LNCAP (cell line): ENCODE results near the gene TMEM129.

ENCODE experiments used
- CTCF ChIP-seq: fragments of 450-650 bp; IDR thresholded peaks from 2 replicates; pipeline ENCODE4 v1.5.1; 2017; ENCODE audit warnings: mild to moderate bottlenecking

The TMEM129 gene

GRCh38 chr4:1678244-1678643, 42.9 kb downstream of the TMEM129 start:
- no peak for TF ChIP-seq CTCF

- TF ChIP-seq CTCF = no peak
Measured at GRCh38 chr4:1676605-1677525, 44.3 kb downstream of the TMEM129 start.

GRCh38 chr4:1675802-1676137, 45.4 kb downstream of the TMEM129 start:
- TF ChIP-seq CTCF = no peak

- TF ChIP-seq CTCF = no peak
Measured at GRCh38 chr4:1675136-1675801, 45.9 kb downstream of the TMEM129 start.

- TF ChIP-seq CTCF = no peak
Measured at GRCh38 chr4:1674682-1675081, 46.4 kb downstream of the TMEM129 start.

- no peak for TF ChIP-seq CTCF
Measured at GRCh38 chr4:1673671-1674070, 47.5 kb downstream of the TMEM129 start.

- TF ChIP-seq CTCF = no peak
Measured at GRCh38 chr4:1670279-1670678, 50.8 kb downstream of the TMEM129 start.
